A549 (cell line): Measurements from ENCODE around the gene ANO6. TPM values are rescaled to one million over a fixed set of nuclear protein-coding genes. Genes with fewer than 3 reads are reported as not detected.

ENCODE experiments used
- ATAC-seq, 2 experiments: fragments of 200-7000 bp in 1 of 2; fragments of >200 bp in 1 of 2; cut with Nextera tagmentation in 1 of 2; cut with Tn5 transposase in 1 of 2; 3 replicates each; pipeline versions ENCODE4 v1.8.0 to v1.9.1; 2018 to 2020; ENCODE audit warnings: mild to moderate bottlenecking in 1 of 2, moderate library complexity in 1 of 2
- CTCF ChIA-PET: fragments of 300-600 bp; sonication (Branson Sonifier 250); formaldehyde crosslinking; extraction: SDS; loops from one replicate; lab custom pipeline; 2021; ENCODE audit warnings: antibody characterized with exemption, inconsistent platforms; lab: Yijun Ruan, JAX
- POLR2A ChIA-PET: fragments of 350-600 bp; formaldehyde crosslinking; extraction: SDS; loops from one replicate; lab custom pipeline; 2021; ENCODE audit warnings: antibody characterized with exemption, inconsistent platforms; lab: Yijun Ruan, JAX
- DNase-seq, 2 experiments: peaks; one replicate each; pipeline versions ENCODE4 v3.0.0 to v3.0.0-alpha.2; 2011 to 2016; ENCODE audit warnings: low read depth in 1 of 2, low spot score in 1 of 2
- FAIRE-seq: peaks from 2 replicates; lab custom pipeline; 2011; peaks lifted over from hg19 to GRCh38; lab: Jason Lieb, UNC
- H3K27ac ChIP-seq, 2 experiments: fragments of >200 bp; sonication (Bioruptor Twin); formaldehyde crosslinking; 3 replicates each; pipeline ENCODE4 v1.5.1; 2016 to 2017
- H3K4me1 ChIP-seq: fragments of >200 bp; sonication (Bioruptor Twin); formaldehyde crosslinking; 3 replicates; pipeline ENCODE4 v1.6.1; 2016
- H3K4me2 ChIP-seq: fragments of >200 bp; sonication (Bioruptor Twin); formaldehyde crosslinking; 3 replicates; pipeline ENCODE4 v1.6.1; 2016
- H3K4me3 ChIP-seq: fragments of >200 bp; sonication (Bioruptor Twin); formaldehyde crosslinking; 3 replicates; pipeline ENCODE4 v1.5.1; 2016
- H3K9me3 ChIP-seq: fragments of >200 bp; sonication (Bioruptor Twin); formaldehyde crosslinking; 3 replicates; pipeline ENCODE4 v1.6.1; 2016
- BHLHE40 ChIP-seq: IDR thresholded peaks from 2 replicates; pipeline ENCODE4 v1.6.1; 2012; ENCODE audit warnings: low read depth, low read length, inconsistent platforms
- CBX8 ChIP-seq: fragments of 200-600 bp; sonication (generic); IDR thresholded peaks from 2 replicates; pipeline ENCODE4 v1.6.1; 2016
- CHD2 ChIP-seq: fragments of 150-350 bp; IDR thresholded peaks from 2 replicates; pipeline ENCODE4 v1.6.1; 2014; ENCODE audit warnings: low read length; ENCODE audit not compliant: partially characterized antibody
- EHF ChIP-seq: fragments of 250-450 bp; sonication (Bioruptor Pico); IDR thresholded peaks from 2 replicates; pipeline ENCODE4 v1.5.0; 2020; ENCODE audit warnings: mild to moderate bottlenecking
- EHMT2 ChIP-seq: fragments of 200-600 bp; sonication (generic); IDR thresholded peaks from 2 replicates; pipeline ENCODE4 v1.6.1; 2016; ENCODE audit warnings: antibody characterized with exemption, low read depth, mild to moderate bottlenecking, moderate library complexity
- EP300 ChIP-seq, 2 experiments: fragments of >200 bp; sonication (Bioruptor Twin); formaldehyde crosslinking; IDR thresholded peaks; 2 replicates in 1 of 2; 3 replicates in 1 of 2; pipeline ENCODE4 v1.6.1; 2016 to 2017
- FOSL2 ChIP-seq, 2 experiments: fragments of 450-650 bp in 1 of 2; fragments of >200 bp in 1 of 2; sonication (Bioruptor Twin) in 1 of 2; formaldehyde crosslinking; IDR thresholded peaks; 2 replicates each; pipeline versions ENCODE4 v1.5.0 to v1.6.1; 2016 to 2020; ENCODE audit warnings: mild to moderate bottlenecking in 1 of 2, moderate library complexity in 1 of 2
- FOXS1 ChIP-seq: fragments of 250-450 bp; sonication (Bioruptor Pico); IDR thresholded peaks from 2 replicates; pipeline ENCODE4 v1.5.0; 2020; ENCODE audit warnings: mild to moderate bottlenecking, moderate library complexity
- HDAC2 ChIP-seq: fragments of 200-600 bp; sonication (generic); IDR thresholded peaks from 2 replicates; pipeline ENCODE4 v1.6.1; 2016
- JUN ChIP-seq, 2 experiments: fragments of >200 bp; sonication (Bioruptor Twin); formaldehyde crosslinking; IDR thresholded peaks; 2 replicates in 1 of 2; 3 replicates in 1 of 2; pipeline ENCODE4 v1.6.1; 2016 to 2017
- JUNB ChIP-seq: fragments of >200 bp; sonication (Bioruptor Twin); formaldehyde crosslinking; IDR thresholded peaks from 2 replicates; pipeline ENCODE4 v1.6.1; 2016
- KDM1A ChIP-seq: fragments of 200-600 bp; sonication (generic); IDR thresholded peaks from 2 replicates; pipeline ENCODE4 v1.6.1; 2016; ENCODE audit warnings: low read depth, mild to moderate bottlenecking
- KDM5A ChIP-seq: fragments of 200-600 bp; sonication (generic); IDR thresholded peaks from 2 replicates; pipeline ENCODE4 v1.6.1; 2016; ENCODE audit warnings: antibody characterized with exemption, mild to moderate bottlenecking
- MAFK ChIP-seq: fragments of 450-650 bp; IDR thresholded peaks from 2 replicates; pipeline ENCODE4 v1.6.1; 2014; ENCODE audit not compliant: partially characterized antibody
- MYC ChIP-seq: IDR thresholded peaks from 2 replicates; pipeline ENCODE4 v1.6.1; 2012; ENCODE audit warnings: mild to moderate bottlenecking, inconsistent platforms, low read length, improper control_type of control experiment, borderline replicate concordance
- NFE2L2 ChIP-seq: fragments of 150-350 bp; conservative IDR thresholded peaks from 2 replicates; pipeline ENCODE4 v1.6.1; 2014; ENCODE audit warnings: low read length
- NPAS2 ChIP-seq: fragments of 250-450 bp; sonication (Bioruptor Pico); IDR thresholded peaks from 2 replicates; pipeline ENCODE4 v1.8.0; 2022; ENCODE audit warnings: mild to moderate bottlenecking, moderate library complexity, borderline replicate concordance
- PHF8 ChIP-seq: fragments of 200-600 bp; sonication (generic); IDR thresholded peaks from 2 replicates; pipeline ENCODE4 v1.6.1; 2016; ENCODE audit warnings: low read depth, mild to moderate bottlenecking, antibody characterized with exemption, moderate library complexity, borderline replicate concordance
- POLR2AphosphoS2 ChIP-seq: conservative IDR thresholded peaks from 2 replicates; pipeline ENCODE4 v1.6.1; 2012; ENCODE audit warnings: low read length, improper control_type of control experiment, inconsistent platforms
- RAD21 ChIP-seq, 2 experiments: fragments of >200 bp in 1 of 2; sonication (Bioruptor Twin) in 1 of 2; formaldehyde crosslinking in 1 of 2; IDR thresholded peaks in 1 of 2; conservative IDR thresholded peaks in 1 of 2; 2 replicates in 1 of 2; 3 replicates in 1 of 2; pipeline ENCODE4 v1.6.1; 2012 to 2018; ENCODE audit warnings: inconsistent platforms in 1 of 2
- RFX5 ChIP-seq: fragments of 450-650 bp; IDR thresholded peaks from 2 replicates; pipeline ENCODE4 v1.7.1; 2014; ENCODE audit warnings: antibody characterized with exemption, mild to moderate bottlenecking, moderate library complexity
- RNF2 ChIP-seq: fragments of 200-600 bp; sonication (generic); IDR thresholded peaks from 2 replicates; pipeline ENCODE4 v1.6.1; 2016; ENCODE audit warnings: low read depth, mild to moderate bottlenecking, antibody characterized with exemption, moderate library complexity, borderline replicate concordance
- SREBF2 ChIP-seq: fragments of 450-650 bp; IDR thresholded peaks from 2 replicates; pipeline ENCODE4 v1.6.1; 2014; ENCODE audit warnings: mild to moderate bottlenecking, moderate library complexity
- TFCP2L1 ChIP-seq: fragments of 250-450 bp; sonication (Bioruptor Pico); IDR thresholded peaks from 2 replicates; pipeline ENCODE4 v1.5.0; 2021; ENCODE audit warnings: mild to moderate bottlenecking
- ZC3H11A ChIP-seq: fragments of 450-650 bp; IDR thresholded peaks from 2 replicates; pipeline ENCODE4 v1.6.1; 2014; ENCODE audit warnings: antibody characterized with exemption, mild to moderate bottlenecking
- ZFP36 ChIP-seq: fragments of 450-650 bp; IDR thresholded peaks from 2 replicates; pipeline ENCODE4 v1.6.1; 2014; ENCODE audit warnings: borderline replicate concordance; ENCODE audit not compliant: partially characterized antibody
- ZNF302 ChIP-seq: fragments of 250-450 bp; sonication (Bioruptor Pico); IDR thresholded peaks from 2 replicates; pipeline ENCODE4 v1.9.0; 2021; ENCODE audit warnings: inconsistent platforms, mild to moderate bottlenecking, moderate library complexity
- ZSCAN20 ChIP-seq: fragments of 250-450 bp; sonication (Bioruptor Pico); IDR thresholded peaks from 2 replicates; pipeline ENCODE4 v1.8.0; 2022; ENCODE audit warnings: mild to moderate bottlenecking, moderate library complexity
- WGBS: methylation state at CpG from one replicate; pipeline ENCODE4 v1.1.6; 2017; ENCODE audit errors: missing lambda C conversion rate; 5-methylcytosine and 5-hydroxymethylcytosine counted together
- polyA plus RNA-seq, 4 experiments: library from polyadenylated mRNA; depleted of rRNA in 3 of 4; stranded (reverse); fragments of >200 nt; fragmentation: RNase III in 1 of 4; extraction: RNeasy Plus Mini Kit Qiagen cat#74134 plus additional on column Dnase treatment in 1 of 4; gene quantifications; 2 replicates in 3 of 4; 3 replicates in 1 of 4; pipeline ENCODE4 v1.2.3, GENCODE V29; 2011 to 2017
- TF ChIP-seq, protein P1 (sequence below): fragments of 450-650 bp; IDR thresholded peaks from 2 replicates; pipeline ENCODE4 v1.6.1; 2014; ENCODE audit warnings: antibody characterized with exemption
- TF ChIP-seq, protein P2 (sequence below): fragments of >200 bp; sonication (Bioruptor Twin); formaldehyde crosslinking; IDR thresholded peaks from 3 replicates; pipeline ENCODE4 v1.6.1; 2016
- TF ChIP-seq, protein P3 (sequence below): IDR thresholded peaks from 2 replicates; pipeline ENCODE4 v1.6.1; 2012

The ANO6 gene
- polyA plus RNA-seq, 2 of the 4 experiments (the other 2 are of a cell fraction): 41.7 to 80.0 TPM

DNA sequence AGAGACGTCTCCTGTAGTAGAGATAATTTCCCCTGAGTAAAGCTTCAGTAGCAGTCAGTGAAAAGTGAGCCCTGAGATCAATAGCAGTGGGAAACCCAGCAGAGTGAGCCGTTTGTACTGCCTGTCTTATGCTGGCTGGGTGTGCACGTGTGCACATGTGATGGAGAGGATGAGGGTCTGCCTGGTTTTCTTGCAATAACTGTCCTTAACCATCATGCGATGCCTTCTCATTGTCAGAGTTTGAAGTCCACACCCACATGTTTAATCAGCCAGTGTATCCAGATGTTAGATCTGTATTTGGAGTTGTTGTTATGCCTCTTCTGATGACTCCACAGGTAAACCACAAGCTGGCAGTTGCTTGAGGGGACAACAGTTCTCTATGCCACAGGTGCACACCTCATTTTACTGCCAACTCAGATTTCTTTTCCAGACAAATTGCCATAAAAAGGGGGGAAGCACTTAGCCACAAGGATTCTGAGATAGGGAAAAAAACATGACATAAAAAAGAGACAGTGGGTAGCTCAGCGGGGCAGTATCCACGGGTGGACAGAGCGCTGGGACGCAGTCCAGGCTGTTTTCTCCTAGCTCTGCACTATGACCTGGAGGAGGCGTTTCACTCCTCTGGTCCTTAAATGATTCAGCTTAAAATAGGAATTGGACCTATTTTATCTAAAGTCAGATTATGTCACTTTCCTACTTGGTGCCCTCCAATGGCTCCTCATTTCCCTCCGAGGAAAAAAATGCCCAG is 192.3 kb downstream of the ANO6 start:
- ATAC-seq: no peak
- no peak overlapping the region for H3K27ac ChIP-seq
- no peak overlapping the region for H3K4me3 ChIP-seq
- ChIA-PET CTCF (interaction anchor here (0.9 to 1.9 kb wide), 2 partner anchors 11 to 19 kb away, joined by 3 to 7 read pairs; no protein-coding TSS in a partner anchor), POLR2A (interaction anchor here (0.6 kb wide), 2 partner anchors 193 to 196 kb away, joined by 4 to 5 read pairs; no protein-coding TSS in a partner anchor)
- no peak overlapping the region for H3K4me2 ChIP-seq
- DNase-seq: no peak
- WGBS: 89% methylated on average over 10 of the region's 10 CpGs
- no peak for TF ChIP-seq EHF (CRISPR knock-in tag)
- no peak for TF ChIP-seq CBX8
- TF ChIP-seq POLR2AphosphoS2: no peak
- TF ChIP-seq HDAC2: no peak
- TF ChIP-seq JUN (IDR thresholded peaks at IDR 0.05): no peak
- no peak for TF ChIP-seq KDM1A
- no peak for TF ChIP-seq JUNB
- no peak for TF ChIP-seq PHF8
- no peak for TF ChIP-seq KDM5A
- no peak for TF ChIP-seq ZC3H11A
- TF ChIP-seq ZSCAN20 (CRISPR knock-in tag): no peak
- no peak for TF ChIP-seq ZNF302
- no peak for TF ChIP-seq EP300 (IDR thresholded peaks at IDR 0.05)
- no peak for TF ChIP-seq MYC
- TF ChIP-seq FOSL2 (IDR thresholded peaks at IDR 0.05): no peak
- no peak for TF ChIP-seq FOSL2 (CRISPR knock-in tag; IDR thresholded peaks at IDR 0.05)
- TF ChIP-seq RAD21 (conservative IDR thresholded peaks at IDR 0.05 in 1 of 2, IDR thresholded peaks at IDR 0.05 in 1 of 2): no peak
- no peak for TF ChIP-seq BHLHE40
- TF ChIP-seq ZFP36: no peak
- no peaks in the 10 kb centered on the region for H3K9me3 ChIP-seq
- no peaks in the 10 kb centered on the region for H3K4me1 ChIP-seq
- no peak for FAIRE-seq

DNA sequence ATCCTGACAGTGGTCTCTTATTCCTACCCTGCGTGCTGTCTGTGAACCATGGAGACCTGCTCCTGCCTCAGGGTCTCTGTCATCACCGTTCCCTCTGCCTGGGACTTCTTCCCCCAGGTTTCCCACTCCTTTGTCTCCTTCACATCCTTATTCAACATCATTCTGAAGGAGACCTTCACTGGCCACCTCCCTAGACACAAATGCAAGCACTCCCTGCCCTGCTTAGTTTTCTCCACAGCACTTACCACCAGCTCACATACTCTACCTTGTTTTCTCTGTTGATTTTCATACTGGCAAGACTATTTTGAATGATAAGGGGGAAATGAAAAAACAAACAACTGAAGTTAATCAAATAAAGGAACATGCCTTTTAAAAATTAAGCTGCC is 192.8 kb downstream of the ANO6 start:
- Histone ChIP-seq H3K27ac (no peak overlapping the region), H3K4me1 (no peaks in the 10 kb centered on the region), H3K4me3 (no peak overlapping the region), H3K9me3 (no peaks in the 10 kb centered on the region), H3K4me2 (no peak overlapping the region)
- 81% methylated on average over 2 of the region's 2 CpGs for WGBS
- CTCF ChIA-PET: interaction anchor here (0.9 to 1.9 kb wide), 2 partner anchors 11 to 20 kb away, joined by 3 to 7 read pairs; no protein-coding TSS in a partner anchor
- POLR2A ChIA-PET: no interaction called here
- TF ChIP-seq SREBF2: no peak
- no peak for TF ChIP-seq TFCP2L1 (CRISPR knock-in tag)
- no peak for TF ChIP-seq NFE2L2
- TF ChIP-seq NPAS2: no peak
- TF ChIP-seq, protein P1, sequence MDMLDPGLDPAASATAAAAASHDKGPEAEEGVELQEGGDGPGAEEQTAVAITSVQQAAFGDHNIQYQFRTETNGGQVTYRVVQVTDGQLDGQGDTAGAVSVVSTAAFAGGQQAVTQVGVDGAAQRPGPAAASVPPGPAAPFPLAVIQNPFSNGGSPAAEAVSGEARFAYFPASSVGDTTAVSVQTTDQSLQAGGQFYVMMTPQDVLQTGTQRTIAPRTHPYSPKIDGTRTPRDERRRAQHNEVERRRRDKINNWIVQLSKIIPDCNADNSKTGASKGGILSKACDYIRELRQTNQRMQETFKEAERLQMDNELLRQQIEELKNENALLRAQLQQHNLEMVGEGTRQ: no peak
- no peak for TF ChIP-seq BHLHE40
- no peak for TF ChIP-seq MYC
- TF ChIP-seq CHD2: no peak
- no peak for TF ChIP-seq RNF2
- TF ChIP-seq FOXS1 (CRISPR knock-in tag): no peak
- TF ChIP-seq, protein P2, sequence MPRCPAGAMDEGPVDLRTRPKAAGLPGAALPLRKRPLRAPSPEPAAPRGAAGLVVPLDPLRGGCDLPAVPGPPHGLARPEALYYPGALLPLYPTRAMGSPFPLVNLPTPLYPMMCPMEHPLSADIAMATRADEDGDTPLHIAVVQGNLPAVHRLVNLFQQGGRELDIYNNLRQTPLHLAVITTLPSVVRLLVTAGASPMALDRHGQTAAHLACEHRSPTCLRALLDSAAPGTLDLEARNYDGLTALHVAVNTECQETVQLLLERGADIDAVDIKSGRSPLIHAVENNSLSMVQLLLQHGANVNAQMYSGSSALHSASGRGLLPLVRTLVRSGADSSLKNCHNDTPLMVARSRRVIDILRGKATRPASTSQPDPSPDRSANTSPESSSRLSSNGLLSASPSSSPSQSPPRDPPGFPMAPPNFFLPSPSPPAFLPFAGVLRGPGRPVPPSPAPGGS: no peak
- TF ChIP-seq HDAC2: no peak
- TF ChIP-seq EHMT2: no peak
- no peak for TF ChIP-seq RFX5
- TF ChIP-seq, protein P3, sequence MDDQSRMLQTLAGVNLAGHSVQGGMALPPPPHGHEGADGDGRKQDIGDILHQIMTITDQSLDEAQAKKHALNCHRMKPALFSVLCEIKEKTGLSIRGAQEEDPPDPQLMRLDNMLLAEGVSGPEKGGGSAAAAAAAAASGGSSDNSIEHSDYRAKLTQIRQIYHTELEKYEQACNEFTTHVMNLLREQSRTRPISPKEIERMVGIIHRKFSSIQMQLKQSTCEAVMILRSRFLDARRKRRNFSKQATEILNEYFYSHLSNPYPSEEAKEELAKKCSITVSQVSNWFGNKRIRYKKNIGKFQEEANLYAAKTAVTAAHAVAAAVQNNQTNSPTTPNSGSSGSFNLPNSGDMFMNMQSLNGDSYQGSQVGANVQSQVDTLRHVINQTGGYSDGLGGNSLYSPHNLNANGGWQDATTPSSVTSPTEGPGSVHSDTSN: no peak
- no peak for TF ChIP-seq MAFK
- ATAC-seq (no peak), FAIRE-seq (no peak), DNase-seq (no peak)
